K562 treated with DMSO at 1 percent for 48 hours (cell line): ENCODE data around the gene FKBP9. TPM values are rescaled to one million over a fixed set of nuclear protein-coding genes. Genes with fewer than 3 reads are reported as not detected.

Experiments used
- total RNA-seq: library from RNA; unstranded; fragments of 300-600 nt; gene quantifications from 2 replicates; pipeline ENCODE4 v1.2.3, GENCODE V29; 2022; ENCODE audit warnings: low replicate concordance; ENCODE audit errors: extremely low read depth

FKBP9 gene, protein sequence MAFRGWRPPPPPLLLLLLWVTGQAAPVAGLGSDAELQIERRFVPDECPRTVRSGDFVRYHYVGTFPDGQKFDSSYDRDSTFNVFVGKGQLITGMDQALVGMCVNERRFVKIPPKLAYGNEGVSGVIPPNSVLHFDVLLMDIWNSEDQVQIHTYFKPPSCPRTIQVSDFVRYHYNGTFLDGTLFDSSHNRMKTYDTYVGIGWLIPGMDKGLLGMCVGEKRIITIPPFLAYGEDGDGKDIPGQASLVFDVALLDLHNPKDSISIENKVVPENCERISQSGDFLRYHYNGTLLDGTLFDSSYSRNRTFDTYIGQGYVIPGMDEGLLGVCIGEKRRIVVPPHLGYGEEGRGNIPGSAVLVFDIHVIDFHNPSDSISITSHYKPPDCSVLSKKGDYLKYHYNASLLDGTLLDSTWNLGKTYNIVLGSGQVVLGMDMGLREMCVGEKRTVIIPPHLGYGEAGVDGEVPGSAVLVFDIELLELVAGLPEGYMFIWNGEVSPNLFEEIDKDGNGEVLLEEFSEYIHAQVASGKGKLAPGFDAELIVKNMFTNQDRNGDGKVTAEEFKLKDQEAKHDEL
- not detected in 2 replicates for total RNA-seq

GRCh38 chr7:32957326-32958045, at the start of gene FKBP9:
TSS of gene FKBP9 (plus strand) at chr7:32957440. CDS start at chr7:32957574, 134 bp downstream.

Other genes with a start within 250 kb of the FKBP9 start
- gene KBTBD2, start 65.7 kb upstream of the FKBP9 start, total RNA-seq: not detected in 2 replicates
- gene NT5C3A, start 105.3 kb downstream of the FKBP9 start, total RNA-seq: not detected in 2 replicates
- gene RP9, start 152.0 kb downstream of the FKBP9 start, total RNA-seq: not detected in 2 replicates
- not detected in 2 replicates for gene BBS9, start 172.1 kb downstream of the FKBP9 start, total RNA-seq